Measurements from ENCODE around the gene WDR37. TPM values are rescaled to one million over a fixed set of nuclear protein-coding genes. Genes with fewer than 3 reads are reported as not detected.

WDR37 gene
- total and polyA plus RNA-seq, 9 of the 15 experiments (the other 6 are each of a cell fraction or from before 2014, with no cell fraction given), result 2.3 to 11.6 (median 6.7) TPM

- Histone ChIP-seq H3K9ac (ENCODE audit: insufficient read depth in 1 of 2, low read depth in 2 of 2, low read length in 2 of 2) (no peak overlapping the region), H3K27me3 (ENCODE audit: control insufficient read depth in 2 of 2, insufficient read depth in 2 of 2, low read length in 2 of 2) (no peaks in the 10 kb centered on the region), H4K20me1 (replicated peaks; ENCODE audit: control insufficient read depth, insufficient read depth, low read length) (no peaks in the 10 kb centered on the region; the same call in 1 of the 2 replicates), H3K4me1 (replicated peaks in 1 of 2; ENCODE audit: control insufficient read depth in 2 of 2, insufficient read depth in 2 of 2, low read length in 2 of 2) (peaks cover 2 to 3% of the 10 kb centered on the region in 2 experiments; a peak in 2 of 5 replicates), H2AFZ (ENCODE audit: low read depth, low read length) (no peak overlapping the region), H3K4me3 (no peak overlapping the region), H3K9me1 (ENCODE audit: control insufficient read depth, insufficient read depth, low read length) (no peaks in the 10 kb centered on the region), H3K9me3 (replicated peaks; ENCODE audit: control insufficient read depth, insufficient read depth, low read depth, low read length) (no peaks in the 10 kb centered on the region), H3K36me3 (ENCODE audit: control insufficient read depth, insufficient read depth, low read length) (peaks cover 19% of the 10 kb centered on the region), H3K27ac (ENCODE audit: extremely low read depth, low read depth, low read length) (no peak overlapping the region), H3K4me2 (ENCODE audit: insufficient read depth, low read length) (no peak overlapping the region), H3K79me2 (ENCODE audit: control insufficient read depth, insufficient read depth, low read length) (no peaks in the 10 kb centered on the region)
- FAIRE-seq (no peak), ATAC-seq (no peak), DNase-seq (ENCODE audit: extremely low read depth in 1 of 4, low spot score in 3 of 4) (no peak)
- ChIA-PET POLR2A (interaction anchor here (0.7 to 3.4 kb wide), 5 partner anchors 10 to 21 kb away, joined by 3 to 25 read pairs (median 4); partner anchors contain the start of genes IDI1 and WDR37), CTCF (ENCODE audit: low intra/inter-chr PET ratio) (no interaction called here)
- in situ Hi-C loops (cut with MboI) (no loop called here), intact Hi-C loops (cut with micrococcal nuclease) (no loop called here)
- WGBS (ENCODE audit: insufficient coverage, low coverage, missing lambda C conversion rate), result 47% methylated on average over 6 of the region's 6 CpGs
- no TSS peak for BruUV-seq (replicated peaks)
- TF ChIP-seq ZNF232 (CRISPR knock-in tag; IDR thresholded peaks at IDR 0.05) (no peak), GTF2F1 (IDR thresholded peaks at IDR 0.05; ENCODE audit: low read depth, low read length) (no peak), KDM2B (CRISPR knock-in tag; IDR thresholded peaks at IDR 0.05) (no peak), PCBP2 (IDR thresholded peaks at IDR 0.05; ENCODE audit: low read depth, low read length, poor library complexity, severe bottlenecking) (no peak), SPI1 (IDR thresholded peaks at IDR 0.05; ENCODE audit: borderline replicate concordance, low read depth, low read length) (no peak), PURB (CRISPR knock-in tag; IDR thresholded peaks at IDR 0.05; ENCODE audit: low read depth) (no peak), MXI1 (IDR thresholded peaks at IDR 0.05; ENCODE audit: low read depth, low read length) (no peak), BRCA1 (IDR thresholded peaks at IDR 0.05) (no peak), BRCA1 (CRISPR knock-in tag; IDR thresholded peaks at IDR 0.05) (no peak), MECOM (CRISPR knock-in tag; IDR thresholded peaks at IDR 0.05) (no peak), POLR2A (conservative IDR thresholded peaks at IDR 0.05) (no peak), CGGBP1 (CRISPR knock-in tag; IDR thresholded peaks at IDR 0.05) (no peak), SP1 (CRISPR knock-in tag; IDR thresholded peaks at IDR 0.05) (no peak), ELF2 (CRISPR knock-in tag; IDR thresholded peaks at IDR 0.05) (no peak), RNF219 (CRISPR knock-in tag; IDR thresholded peaks at IDR 0.05) (no peak)
These were observed 21.0 kb upstream of the WDR37 start for GRCh38 chr10:1035201-1035600.

All from K562 (cell line).